GM12873 (cell line): ENCODE results near the gene SDC1.

Source experiments
- TF ChIP-seq, protein P1 (sequence below): IDR thresholded peaks from 2 replicates; pipeline ENCODE4 v1.5.1; 2012; ENCODE audit warnings: low read depth, mild to moderate bottlenecking, moderate library complexity, low read length, control low read depth; ENCODE audit not compliant: insufficient read depth; ENCODE audit errors: missing control alignments

SDC1 gene

DNA sequence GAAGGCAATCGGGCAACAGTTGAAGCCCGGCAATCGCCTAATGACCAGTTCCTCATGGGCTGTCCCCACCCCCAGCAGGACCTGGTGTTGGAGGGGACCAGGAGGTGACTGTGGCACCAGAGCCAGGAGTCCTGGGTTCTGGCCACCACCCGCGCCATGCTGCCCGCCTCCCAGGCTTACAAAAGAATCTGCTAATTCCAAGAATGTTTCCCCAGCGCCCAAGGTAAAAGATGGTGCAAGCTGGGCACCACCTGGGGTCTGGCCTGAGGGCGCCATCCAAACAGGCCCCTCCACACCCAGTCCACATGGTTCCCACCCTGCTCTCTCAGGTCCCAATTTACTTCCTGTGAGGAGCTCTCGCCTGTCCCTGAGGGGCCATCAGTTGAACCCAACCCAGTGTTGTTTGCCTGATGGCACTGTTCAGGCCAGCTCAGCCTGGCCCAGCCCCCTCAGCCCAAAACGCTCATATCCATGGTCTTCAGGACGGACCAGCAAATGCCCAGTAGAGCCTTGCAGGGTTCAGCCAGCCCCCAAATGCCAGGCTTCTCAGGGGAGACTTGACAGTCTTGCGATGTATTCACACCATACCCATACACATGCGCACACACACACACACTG is 5.1 kb downstream of the SDC1 start:
- TF ChIP-seq, protein P1, sequence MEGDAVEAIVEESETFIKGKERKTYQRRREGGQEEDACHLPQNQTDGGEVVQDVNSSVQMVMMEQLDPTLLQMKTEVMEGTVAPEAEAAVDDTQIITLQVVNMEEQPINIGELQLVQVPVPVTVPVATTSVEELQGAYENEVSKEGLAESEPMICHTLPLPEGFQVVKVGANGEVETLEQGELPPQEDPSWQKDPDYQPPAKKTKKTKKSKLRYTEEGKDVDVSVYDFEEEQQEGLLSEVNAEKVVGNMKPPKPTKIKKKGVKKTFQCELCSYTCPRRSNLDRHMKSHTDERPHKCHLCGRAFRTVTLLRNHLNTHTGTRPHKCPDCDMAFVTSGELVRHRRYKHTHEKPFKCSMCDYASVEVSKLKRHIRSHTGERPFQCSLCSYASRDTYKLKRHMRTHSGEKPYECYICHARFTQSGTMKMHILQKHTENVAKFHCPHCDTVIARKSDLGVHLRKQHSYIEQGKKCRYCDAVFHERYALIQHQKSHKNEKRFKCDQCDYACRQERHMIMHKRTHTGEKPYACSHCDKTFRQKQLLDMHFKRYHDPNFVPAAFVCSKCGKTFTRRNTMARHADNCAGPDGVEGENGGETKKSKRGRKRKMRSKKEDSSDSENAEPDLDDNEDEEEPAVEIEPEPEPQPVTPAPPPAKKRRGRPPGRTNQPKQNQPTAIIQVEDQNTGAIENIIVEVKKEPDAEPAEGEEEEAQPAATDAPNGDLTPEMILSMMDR = no peak

GRCh38 chr2:20218331-20219320 is 6.3 kb downstream of the SDC1 start:
- TF ChIP-seq, protein P1 = no peak

- TF ChIP-seq, protein P1 = no peak
Observed at GRCh38 chr2:20217041-20217970, 7.6 kb downstream of the SDC1 start.

DNA sequence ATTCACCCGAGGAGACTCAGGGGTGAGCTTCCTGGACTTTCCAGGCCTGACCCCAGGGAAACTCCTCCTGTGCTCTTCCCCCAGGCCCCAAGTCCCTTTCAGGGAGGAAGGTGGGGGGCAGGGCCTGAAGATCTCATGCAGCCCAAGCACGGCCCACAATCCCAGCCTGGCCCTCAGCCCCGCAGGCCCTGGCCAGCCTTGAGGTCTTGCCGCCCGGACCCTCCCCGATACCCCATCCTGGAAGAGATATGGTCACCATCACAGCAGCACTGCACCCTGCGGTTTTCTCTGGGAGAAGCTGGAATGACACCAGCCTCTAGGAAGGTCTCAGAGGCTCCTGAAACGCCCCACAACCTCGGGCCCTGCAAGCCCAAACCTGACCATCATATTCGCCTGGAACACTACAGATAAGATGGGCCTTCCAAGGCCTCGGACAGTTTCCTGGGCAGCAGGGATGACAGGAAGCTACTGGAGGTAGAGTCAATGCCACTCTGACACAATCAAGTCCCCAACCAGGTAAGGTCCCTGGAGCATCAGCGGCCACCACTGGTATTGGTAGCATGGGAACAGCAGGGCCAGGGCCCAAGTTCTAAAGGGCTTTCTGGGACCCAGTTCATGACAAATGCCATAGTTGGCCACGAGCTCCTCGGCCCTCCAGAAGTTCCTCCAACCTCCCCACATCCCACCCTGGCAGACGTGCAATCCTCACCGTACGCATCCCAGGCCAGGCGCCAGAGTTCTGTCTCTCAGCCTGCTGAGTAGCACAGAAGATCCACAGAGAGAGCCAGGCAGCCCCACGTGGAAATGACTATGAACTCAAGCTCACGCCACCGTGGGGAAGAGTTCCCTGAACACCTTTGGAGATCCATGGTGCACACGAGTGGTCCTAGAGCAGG is 8.6 kb downstream of the SDC1 start:
- TF ChIP-seq, protein P1 = no peak

DNA sequence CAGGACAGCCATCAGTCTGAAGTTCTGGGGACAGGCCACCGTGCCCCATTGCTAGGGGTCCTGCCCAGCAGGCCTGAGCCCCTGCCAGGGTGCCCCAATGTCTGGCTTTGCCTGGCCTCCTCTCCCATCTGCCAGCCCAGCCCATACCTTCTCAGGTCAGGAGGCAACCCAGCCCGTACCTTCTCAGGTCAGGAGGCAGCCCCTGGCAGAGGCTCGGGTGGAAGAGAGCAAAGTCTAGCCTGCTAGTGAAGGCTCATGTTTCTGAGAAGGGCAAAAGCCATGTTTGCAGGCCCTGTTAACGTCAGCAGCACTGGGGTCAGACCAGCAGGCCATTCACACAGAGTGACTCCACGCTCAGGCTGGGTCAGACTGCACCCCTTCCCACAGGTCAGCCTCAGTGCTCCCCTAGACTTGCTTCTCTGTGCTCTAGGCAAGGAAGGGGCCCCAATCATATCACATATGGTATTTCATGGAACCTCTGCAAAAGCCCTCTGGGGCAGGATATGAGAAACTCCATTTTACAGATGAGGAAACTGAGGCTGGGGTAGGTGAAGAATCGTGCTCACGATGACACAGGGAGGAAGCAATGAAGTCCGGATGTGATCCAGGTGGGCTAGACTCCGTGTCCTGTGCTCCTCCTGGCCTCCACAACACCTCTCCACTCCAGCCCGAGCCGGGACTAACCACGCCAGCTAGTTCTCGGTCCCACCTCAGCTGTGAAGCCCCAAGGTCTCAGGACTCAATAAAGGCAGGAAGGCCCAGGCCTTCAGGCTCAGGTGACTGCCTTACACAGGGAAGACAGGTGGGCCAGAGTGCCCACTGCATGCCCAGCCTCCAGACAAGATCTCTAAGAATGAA is 9.5 kb downstream of the SDC1 start:
- TF ChIP-seq, protein P1 = no peak
